SK-N-SH treated with all-trans-retinoic acid at 6 μM for 48 hours (cell line): ENCODE data around the gene FYN.

Experiments
- ATAC-seq: fragments of 200-7000 bp; cut with Tn5 transposase; 3 replicates; pipeline ENCODE4 v1.9.1; 2020; ENCODE audit warnings: mild to moderate bottlenecking, moderate library complexity
- ARNTL ChIP-seq: fragments of 450-650 bp; formaldehyde crosslinking; IDR thresholded peaks from 2 replicates; pipeline ENCODE4 v1.5.0; 2020; ENCODE audit warnings: low read depth, mild to moderate bottlenecking, moderate library complexity, borderline replicate concordance
- CREB5 ChIP-seq: fragments of 250-450 bp; sonication (Bioruptor Pico); IDR thresholded peaks from 2 replicates; pipeline ENCODE4 v1.5.1; 2020; ENCODE audit warnings: low read depth, mild to moderate bottlenecking, moderate library complexity
- CSDC2 ChIP-seq: fragments of 250-450 bp; sonication (Bioruptor Pico); IDR thresholded peaks from 2 replicates; pipeline ENCODE4 v1.5.0; 2020; ENCODE audit warnings: mild to moderate bottlenecking, moderate library complexity
- CSRNP3 ChIP-seq: fragments of 250-450 bp; sonication (Bioruptor Pico); IDR thresholded peaks from 2 replicates; pipeline ENCODE4 v1.5.1; 2021; ENCODE audit warnings: mild to moderate bottlenecking, moderate library complexity
- GLIS3 ChIP-seq: fragments of 250-450 bp; sonication (Bioruptor Pico); IDR thresholded peaks from 2 replicates; pipeline ENCODE4 v1.5.0; 2020; ENCODE audit warnings: mild to moderate bottlenecking, moderate library complexity
- ISL1 ChIP-seq: fragments of 250-450 bp; sonication (Bioruptor Pico); IDR thresholded peaks from 2 replicates; pipeline ENCODE4 v2.1.2; 2022; ENCODE audit warnings: mild to moderate bottlenecking, moderate library complexity
- OSR1 ChIP-seq: fragments of 250-450 bp; sonication (Bioruptor Pico); IDR thresholded peaks from 2 replicates; pipeline ENCODE4 v1.8.0; 2022; ENCODE audit warnings: moderate library complexity, mild to moderate bottlenecking, inconsistent platforms
- PATZ1 ChIP-seq: fragments of 250-450 bp; sonication (Bioruptor Pico); IDR thresholded peaks from 2 replicates; pipeline ENCODE4 v1.8.0; 2020; ENCODE audit warnings: mild to moderate bottlenecking, moderate library complexity, borderline replicate concordance
- POU6F1 ChIP-seq: fragments of 250-450 bp; sonication (Bioruptor Pico); IDR thresholded peaks from 2 replicates; pipeline ENCODE4 v1.8.0; 2021; ENCODE audit warnings: low read depth, mild to moderate bottlenecking, moderate library complexity, borderline replicate concordance
- PPARA ChIP-seq: fragments of 250-450 bp; sonication (Bioruptor Pico); IDR thresholded peaks from 2 replicates; pipeline ENCODE4 v1.5.0; 2020; ENCODE audit warnings: mild to moderate bottlenecking, borderline replicate concordance
- RARB ChIP-seq: fragments of 250-450 bp; sonication (Bioruptor Pico); IDR thresholded peaks from 2 replicates; pipeline ENCODE4 v1.8.0; 2021; ENCODE audit warnings: mild to moderate bottlenecking, moderate library complexity
- SNAI2 ChIP-seq: fragments of 250-450 bp; sonication (Bioruptor Pico); IDR thresholded peaks from 2 replicates; pipeline ENCODE4 v1.5.0; 2020; ENCODE audit warnings: mild to moderate bottlenecking, moderate library complexity
- TCF4 ChIP-seq: fragments of 250-450 bp; sonication (Bioruptor Pico); IDR thresholded peaks from 2 replicates; pipeline ENCODE4 v1.8.0; 2021; ENCODE audit warnings: mild to moderate bottlenecking, moderate library complexity, borderline replicate concordance
- TOX ChIP-seq: fragments of 250-450 bp; sonication (Bioruptor Pico); IDR thresholded peaks from 2 replicates; pipeline ENCODE4 v1.8.0; 2021; ENCODE audit warnings: mild to moderate bottlenecking, moderate library complexity, borderline replicate concordance
- TSHZ2 ChIP-seq: fragments of 250-450 bp; sonication (Bioruptor Pico); IDR thresholded peaks from 2 replicates; pipeline ENCODE4 v1.5.0; 2020; ENCODE audit warnings: mild to moderate bottlenecking, moderate library complexity
- ZC3H10 ChIP-seq: fragments of 250-450 bp; sonication (Bioruptor Pico); IDR thresholded peaks from 2 replicates; pipeline ENCODE4 v1.5.1; 2021; ENCODE audit warnings: mild to moderate bottlenecking, moderate library complexity
- ZFP3 ChIP-seq: fragments of 250-450 bp; sonication (Bioruptor Pico); IDR thresholded peaks from 2 replicates; pipeline ENCODE4 v1.5.0; 2020; ENCODE audit warnings: mild to moderate bottlenecking, moderate library complexity
- ZFP30 ChIP-seq: fragments of 450-650 bp; formaldehyde crosslinking; IDR thresholded peaks from 2 replicates; pipeline ENCODE4 v1.5.0; 2022; ENCODE audit warnings: mild to moderate bottlenecking, moderate library complexity
- ZNF8 ChIP-seq: fragments of 450-650 bp; formaldehyde crosslinking; IDR thresholded peaks from 2 replicates; pipeline ENCODE4 v1.5.0; 2020; ENCODE audit warnings: mild to moderate bottlenecking, moderate library complexity

Gene FYN

GRCh38 chr6:111686932-111687266, 186.4 kb downstream of the FYN start:
- no peak for ATAC-seq
- no peak for TF ChIP-seq ISL1 (CRISPR knock-in tag)
- no peak for TF ChIP-seq SNAI2 (CRISPR knock-in tag)
- TF ChIP-seq POU6F1 (CRISPR knock-in tag) = no peak
- peak; percentile 70; the same call in 1 of the 2 replicates for TF ChIP-seq TCF4 (CRISPR knock-in tag)

- no peak for TF ChIP-seq ZNF8 (CRISPR knock-in tag)
- no peak for TF ChIP-seq CSRNP3
- TF ChIP-seq CREB5 (CRISPR knock-in tag) = no peak
- TF ChIP-seq GLIS3 (CRISPR knock-in tag) = no peak
- ATAC-seq = no peak
Measured at GRCh38 chr6:111686249-111686931, 186.9 kb downstream of the FYN start.

- TF ChIP-seq ZFP3 (CRISPR knock-in tag) (no peak), TCF4 (CRISPR knock-in tag) (no peak), RARB (CRISPR knock-in tag) (no peak), ZFP30 (CRISPR knock-in tag) (no peak)
- no peak for ATAC-seq
Measured at GRCh38 chr6:111685526-111685925, 187.7 kb downstream of the FYN start.

GRCh38 chr6:111685058-111685457, 188.2 kb downstream of the FYN start:
- no peak for TF ChIP-seq ZFP3 (CRISPR knock-in tag)
- TF ChIP-seq ARNTL = no peak
- no peak for TF ChIP-seq PPARA (CRISPR knock-in tag)
- TF ChIP-seq ZC3H10 = no peak
- TF ChIP-seq PATZ1 (CRISPR knock-in tag) = no peak
- TF ChIP-seq TOX (CRISPR knock-in tag) = no peak
- TF ChIP-seq CSRNP3 = no peak
- TF ChIP-seq CSDC2 (CRISPR knock-in tag) = no peak
- TF ChIP-seq SNAI2 (CRISPR knock-in tag) = no peak
- ATAC-seq = no peak

GRCh38 chr6:111683749-111684267, 189.4 kb downstream of the FYN start:
- no peak for ATAC-seq
- TF ChIP-seq ZC3H10 (no peak), TSHZ2 (CRISPR knock-in tag) (no peak), GLIS3 (CRISPR knock-in tag) (no peak), OSR1 (no peak), PPARA (CRISPR knock-in tag) (no peak), ISL1 (CRISPR knock-in tag) (no peak), POU6F1 (CRISPR knock-in tag) (no peak), RARB (CRISPR knock-in tag) (no peak), ARNTL (no peak), CREB5 (CRISPR knock-in tag) (no peak)
